Left renal pelvis (tissue), 4 donors: ENCODE measurements around the gene NLRC4. TPM values are rescaled to one million over a fixed set of nuclear protein-coding genes. Genes with fewer than 3 reads are reported as not detected.
"Not testable (repeated sequence)": the region's sequence is repeated elsewhere in the genome, so short reads cannot be mapped to it uniquely, and the experiment has no call there.

ENCODE experiments used
- DNase-seq, 4 donors: peaks; one replicate each; pipeline ENCODE4 v3.0.0-alpha.2; 2013; ENCODE audit warnings: low read depth in 4 of 4, low spot score in 3 of 4
- polyA plus RNA-seq, 4 donors: library from polyadenylated mRNA; unstranded; fragments of 120-200 nt; gene quantifications; one replicate each; pipeline ENCODE4 v1.2.1, GENCODE V29; 2013; ENCODE audit not compliant: insufficient read length in 4 of 4

NLRC4 gene
- polyA plus RNA-seq, 4 donors = 0.85 to 1.4 (median 0.94) TPM

DNA sequence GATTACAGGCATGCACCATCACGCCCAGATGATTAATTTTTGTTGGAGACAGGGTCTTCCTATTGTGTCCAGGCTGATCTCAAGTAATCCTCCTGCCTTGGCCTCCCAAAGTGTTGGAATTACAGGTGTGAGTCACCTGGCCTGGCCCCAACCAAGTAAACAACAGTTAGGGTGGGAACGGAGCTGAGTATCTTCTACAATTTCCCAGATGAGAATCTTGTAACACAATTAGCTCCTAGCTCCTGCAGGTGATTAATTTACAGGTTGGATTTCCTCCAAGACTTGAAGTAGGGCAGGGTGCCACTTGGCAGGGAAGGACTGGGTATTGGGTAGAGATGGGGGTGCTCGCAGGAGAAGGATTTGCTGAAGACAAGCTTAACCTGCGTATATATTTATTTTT is 17.8 kb downstream of the NLRC4 start:
- no peak for DNase-seq

DNA sequence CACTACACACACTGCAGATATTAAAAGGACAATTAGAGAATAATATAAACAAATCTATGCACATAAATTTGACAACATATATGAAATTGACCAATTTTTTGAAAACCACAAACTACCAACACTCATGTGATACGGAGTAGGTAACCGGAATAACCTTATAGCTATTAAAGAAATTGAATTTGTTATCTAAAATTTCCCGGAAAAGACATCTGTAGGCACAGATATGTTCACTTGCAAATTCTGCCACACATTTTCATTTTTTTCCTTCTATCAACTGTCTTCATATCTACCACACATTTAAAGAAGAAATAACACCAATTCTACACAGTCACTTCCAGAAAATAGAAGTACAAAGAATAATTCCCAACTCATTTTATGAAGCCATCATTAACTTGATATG is 22.4 kb downstream of the NLRC4 start:
- no peak for DNase-seq

- DNase-seq = no peak
Measured at GRCh38 chr2:32237996-32238395, 26.7 kb downstream of the NLRC4 start.

- no peak for DNase-seq
Measured at GRCh38 chr2:32237488-32237887, 27.2 kb downstream of the NLRC4 start.

- DNase-seq = peak in 1 of 4 donors; percentile 5
Measured at GRCh38 chr2:32235315-32235714, 29.4 kb downstream of the NLRC4 start.

DNA sequence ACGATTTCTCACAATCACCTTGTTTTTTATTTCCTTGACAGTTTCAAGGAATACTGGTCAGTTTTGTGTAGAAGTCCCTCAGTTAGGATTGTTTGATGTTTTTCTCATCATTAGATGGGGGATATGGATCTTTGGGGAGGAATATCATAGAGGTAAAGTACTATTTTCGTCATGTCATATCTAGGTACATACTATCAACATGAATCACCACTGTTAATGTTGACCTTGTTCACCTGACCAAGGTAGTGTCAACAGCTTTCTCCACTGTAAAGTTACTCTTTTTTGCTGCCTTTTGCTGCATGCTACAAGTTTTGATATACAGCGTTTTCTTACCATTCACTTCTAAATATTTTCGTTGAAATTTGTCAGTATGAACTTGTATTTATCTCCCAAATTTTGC is 32.7 kb downstream of the NLRC4 start:
- DNase-seq = no peak

GRCh38 chr2:32229635-32230034 is 35.1 kb downstream of the NLRC4 start:
- DNase-seq = no peak

DNA sequence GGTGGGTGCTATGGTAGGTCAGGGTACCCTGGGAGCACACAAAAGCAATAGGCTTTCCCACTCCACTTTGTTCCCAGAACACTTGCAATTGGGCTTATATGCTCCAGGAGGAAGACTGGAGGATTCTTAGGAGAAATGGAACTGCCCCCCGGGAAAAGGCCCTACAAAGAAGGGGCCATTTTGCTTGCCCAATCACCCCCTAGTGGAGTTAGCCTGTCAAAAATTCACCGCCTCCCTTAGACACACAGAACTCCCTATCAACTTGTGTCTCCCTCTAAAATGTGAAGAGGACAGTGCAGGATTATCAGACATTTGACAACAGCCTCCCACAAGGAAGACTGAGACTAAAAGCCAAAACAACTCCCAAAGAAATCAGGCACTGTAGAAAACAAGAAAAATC is 36.5 kb downstream of the NLRC4 start:
- no peak for DNase-seq

DNA sequence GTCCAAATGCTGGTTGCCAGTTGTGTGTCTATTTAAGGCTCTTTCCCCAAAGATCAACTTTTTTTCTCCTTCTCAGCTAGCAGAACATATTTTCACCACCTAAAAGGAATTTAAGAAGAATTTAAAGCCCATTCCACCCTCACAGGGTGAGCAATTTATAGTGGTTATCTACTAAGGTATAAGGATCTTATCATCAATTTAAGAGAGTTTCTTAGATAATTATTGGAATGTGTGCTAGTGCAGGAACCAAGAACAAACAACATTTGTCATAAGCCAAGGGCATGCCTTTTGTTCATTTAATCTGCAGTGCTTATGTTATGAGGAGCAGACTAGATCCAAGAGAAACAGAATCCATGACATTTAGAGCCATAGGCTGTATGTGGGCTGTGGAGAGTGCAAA is 37.2 kb downstream of the NLRC4 start:
- DNase-seq = no peak

DNA sequence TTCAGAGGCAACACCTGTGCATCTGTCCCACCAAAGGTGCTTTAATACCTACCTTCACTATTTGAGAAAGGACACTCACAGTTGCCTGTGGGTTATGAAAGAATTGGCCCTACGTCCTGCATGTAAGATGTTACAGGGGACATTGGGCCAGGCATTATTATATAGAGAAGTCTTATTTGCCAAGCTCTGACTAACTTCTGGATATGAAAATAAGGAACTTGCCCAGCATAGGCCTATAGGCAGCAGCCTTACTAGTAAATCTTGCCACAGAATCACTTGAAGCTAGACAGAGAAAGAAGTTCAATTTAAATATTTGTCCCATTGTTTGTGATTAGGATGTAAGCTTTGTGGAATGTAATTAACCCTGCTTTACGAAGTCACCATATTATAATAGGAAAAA is 41.7 kb downstream of the NLRC4 start:
- no peak for DNase-seq

GRCh38 chr2:32220445-32220844 is 44.2 kb downstream of the NLRC4 start:
- DNase-seq = no peak

DNA sequence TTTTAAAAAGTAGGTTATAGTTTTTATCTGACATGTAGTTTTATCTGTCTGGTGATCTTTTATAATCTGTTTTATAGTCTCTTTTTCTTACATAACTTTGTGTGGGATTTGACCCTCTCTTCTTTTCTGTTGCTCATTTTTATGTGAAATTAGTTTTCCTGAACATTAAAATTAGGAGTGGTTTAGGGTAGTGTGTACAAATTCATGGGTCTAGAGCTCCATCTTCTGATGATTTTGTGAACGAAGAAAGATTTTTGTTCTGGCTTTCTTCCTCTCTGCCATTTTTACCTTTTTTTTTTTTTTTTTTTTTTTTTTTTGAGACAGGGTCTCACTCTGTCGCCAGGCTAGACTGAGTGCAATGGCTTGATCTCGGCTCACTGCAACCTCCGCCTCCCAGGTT is 52.4 kb downstream of the NLRC4 start:
- DNase-seq = no peak

DNA sequence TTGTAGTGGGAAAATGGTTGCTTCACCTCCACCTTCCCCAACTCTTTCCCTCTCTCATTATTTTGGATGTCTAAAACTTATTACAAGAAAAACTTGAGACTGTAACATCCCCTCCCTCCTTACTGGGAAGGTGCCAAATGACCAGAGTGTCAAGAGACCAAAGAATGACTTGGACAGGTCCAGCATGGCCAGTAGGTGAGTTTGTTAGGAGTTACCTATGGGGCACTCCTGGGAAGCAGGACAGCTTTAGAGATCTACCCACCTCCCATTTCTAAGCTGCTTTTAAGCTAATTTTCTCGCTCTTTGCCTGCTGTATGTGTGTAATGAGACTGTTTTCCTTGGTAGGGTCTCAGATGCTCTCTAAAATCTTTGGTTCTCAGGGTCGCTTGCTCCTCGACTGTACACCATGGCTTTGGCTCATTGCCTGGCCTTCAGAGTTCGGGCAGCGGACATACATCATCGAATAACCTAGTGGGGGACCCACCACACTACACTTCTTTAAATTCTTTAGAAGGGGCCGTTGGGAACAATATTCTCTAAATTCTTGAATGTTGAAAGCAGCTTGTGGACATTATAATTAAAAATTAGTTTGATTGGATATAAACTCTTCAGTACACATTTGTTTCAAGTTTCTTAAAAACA is 53.8 kb downstream of the NLRC4 start:
- DNase-seq = no peak

GRCh38 chr2:32203428-32203827 is 61.3 kb downstream of the NLRC4 start:
- not testable (repeated sequence) for DNase-seq

- DNase-seq = no peak
Measured at GRCh38 chr2:32200814-32201213, 63.9 kb downstream of the NLRC4 start.

- DNase-seq = no peak
Measured at GRCh38 chr2:32192418-32192817, 72.3 kb downstream of the NLRC4 start.

GRCh38 chr2:32189011-32189410 is 75.7 kb downstream of the NLRC4 start:
- DNase-seq = no peak

- no peak for DNase-seq
Measured at GRCh38 chr2:32182667-32183066, 82.0 kb downstream of the NLRC4 start.

Other genes with a start within 250 kb of the NLRC4 start
- 100 to 1,000 TPM in 2 of 4 donors, 10 to 100 TPM in 2; 64.2 to 119 (median 102) TPM for gene DPY30, start 225.1 kb downstream of the NLRC4 start, polyA plus RNA-seq
- gene SPAST, start 201.3 kb downstream of the NLRC4 start, polyA plus RNA-seq = 10 to 100 TPM; 27.3 to 36.4 (median 32.6) TPM
- 10 to 100 TPM; 24.8 to 32.7 (median 28.3) TPM for gene SLC30A6, start 99.0 kb downstream of the NLRC4 start, polyA plus RNA-seq
- gene YIPF4, start 13.0 kb upstream of the NLRC4 start, polyA plus RNA-seq = 10 to 100 TPM; 58.9 to 84.4 (median 74.8) TPM
- gene BIRC6, start 92.1 kb upstream of the NLRC4 start, polyA plus RNA-seq = 10 to 100 TPM; 58.5 to 78.3 (median 76.6) TPM